HG03521 (cell line): ENCODE measurements around the gene GP1BA.

ENCODE experiments used
- ATAC-seq: cut with Tn5 transposase; IDR thresholded peaks from one replicate; pipeline ENCODE4 v1.9.1; 2021; ENCODE audit warnings: mild to moderate bottlenecking, moderate library complexity; ENCODE audit not compliant: unreplicated experiment

GP1BA gene

GRCh38 chr17:4971826-4972225, 39.7 kb downstream of the GP1BA start:
- no peak for ATAC-seq

- no peak for ATAC-seq
Observed at GRCh38 chr17:4972322-4972721, 40.2 kb downstream of the GP1BA start.

- ATAC-seq: no peak
Observed at GRCh38 chr17:4972752-4973151, 40.7 kb downstream of the GP1BA start.

GRCh38 chr17:4973256-4974114, 41.4 kb downstream of the GP1BA start:
- no peak for ATAC-seq

GRCh38 chr17:4974115-4974670, 42.1 kb downstream of the GP1BA start:
- no peak for ATAC-seq

GRCh38 chr17:4978726-4979125, 46.6 kb downstream of the GP1BA start:
- no peak for ATAC-seq

GRCh38 chr17:4980644-4981216, 48.7 kb downstream of the GP1BA start:
- ATAC-seq: no peak

- ATAC-seq: no peak
Observed at GRCh38 chr17:4982305-4982704, 50.2 kb downstream of the GP1BA start.
